Activated CD8-positive, alpha-beta memory T cell treated with anti-CD3 and anti-CD28 coated beads for 4 hours (primary cell): Measurements from ENCODE around the gene CDK19.
"Not testable (repeated sequence)": the region's sequence is repeated elsewhere in the genome, so short reads cannot be mapped to it uniquely, and the experiment has no call there.

ENCODE experiments used
- DNase-seq, 2 donors: peaks; one replicate each; pipeline ENCODE4 v3.0.0-alpha.2; 2020; ENCODE audit warnings: low read depth in 2 of 2

Gene CDK19

DNA sequence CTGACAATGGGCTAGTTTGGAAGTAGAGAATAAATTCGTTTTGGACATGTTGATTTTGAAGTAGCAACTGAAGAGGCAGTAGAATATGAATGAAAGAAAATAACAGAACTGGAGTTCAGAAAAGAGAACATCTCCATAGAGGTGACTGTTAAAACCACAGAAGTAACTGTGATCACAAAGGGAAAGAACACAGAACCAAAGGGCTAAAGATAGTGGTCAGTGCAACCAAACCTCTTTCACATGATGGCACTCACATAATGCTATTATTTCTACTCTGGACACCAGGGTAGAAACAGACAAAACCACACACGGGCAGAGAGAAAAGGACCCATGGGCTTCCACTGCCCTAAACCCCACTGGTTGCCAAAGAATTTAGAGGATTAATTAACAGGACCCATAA lies 58.5 kb downstream of the CDK19 start:
- DNase-seq: no peak

DNA sequence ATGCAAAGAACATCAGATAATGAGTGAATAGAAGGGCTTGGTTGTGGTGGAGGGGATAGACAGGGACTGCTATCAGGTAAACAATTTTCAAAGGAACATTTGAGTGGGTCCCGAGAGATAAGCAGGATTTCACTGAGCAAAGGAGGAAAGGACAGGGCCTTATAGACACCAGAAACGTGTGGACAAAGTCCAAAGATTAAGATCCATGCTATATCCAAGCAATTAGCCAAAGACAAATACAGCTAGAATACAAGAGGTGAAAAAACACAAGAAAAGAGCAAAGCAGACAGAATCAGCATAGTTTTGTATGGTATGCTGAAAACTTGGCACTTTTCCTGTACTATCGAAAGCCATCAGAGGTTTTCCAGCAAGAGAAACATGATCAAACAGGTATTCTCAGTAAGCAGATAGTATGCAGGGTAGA lies 59.8 kb downstream of the CDK19 start:
- no peak for DNase-seq

DNA sequence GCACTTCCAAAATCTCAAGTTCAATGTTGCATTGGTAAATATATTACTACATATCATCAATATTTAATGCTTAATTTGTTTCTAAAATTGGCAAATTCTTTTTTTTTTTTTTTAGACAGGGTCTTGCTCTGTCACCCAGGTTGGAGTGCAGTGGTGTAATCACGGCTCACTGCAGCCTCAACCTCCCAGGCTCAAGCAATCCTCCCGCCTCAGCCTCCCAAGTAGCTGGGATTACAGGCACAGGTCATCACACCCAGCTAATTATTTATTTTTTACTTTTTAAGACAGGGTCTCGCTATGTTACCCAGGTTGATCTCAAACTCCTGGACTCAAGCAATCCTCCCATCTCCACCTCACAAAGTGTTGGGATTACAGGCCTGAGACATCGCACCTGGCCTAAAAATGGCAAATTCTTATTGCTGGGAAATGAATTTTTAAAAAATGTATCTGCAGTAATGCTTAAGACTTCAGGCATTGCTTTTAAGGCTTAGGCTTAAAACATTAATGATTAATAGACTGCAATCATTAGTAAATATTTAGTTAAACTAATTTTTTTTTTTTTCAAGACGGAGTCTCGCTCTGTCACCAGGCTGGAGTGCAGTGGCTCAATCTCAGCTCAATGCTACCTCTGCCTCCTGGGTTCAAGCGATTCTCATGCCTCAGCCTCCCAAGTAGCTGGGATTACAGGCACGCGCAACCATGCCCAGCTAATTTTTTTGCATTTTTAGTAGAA lies 61.2 kb downstream of the CDK19 start:
- not testable (repeated sequence) for DNase-seq

DNA sequence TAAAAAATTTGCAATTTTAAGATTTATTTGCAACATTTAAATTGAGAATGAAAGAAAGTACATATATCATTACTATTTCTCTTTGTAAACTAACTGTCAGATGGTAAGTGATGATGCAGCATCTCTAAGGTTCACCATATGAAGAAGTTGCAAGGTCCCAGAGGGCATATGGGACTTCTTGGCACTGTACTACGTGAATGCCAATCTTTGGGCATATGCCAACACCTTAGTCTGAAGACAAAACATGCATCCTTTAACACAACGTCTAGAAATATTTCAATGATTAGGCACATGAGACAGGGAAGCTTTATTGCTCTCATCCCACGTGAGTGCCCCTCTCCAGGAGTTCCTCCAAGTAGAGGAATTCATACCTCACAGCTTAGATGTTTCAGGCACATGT lies 66.8 kb downstream of the CDK19 start:
- no peak for DNase-seq

DNA sequence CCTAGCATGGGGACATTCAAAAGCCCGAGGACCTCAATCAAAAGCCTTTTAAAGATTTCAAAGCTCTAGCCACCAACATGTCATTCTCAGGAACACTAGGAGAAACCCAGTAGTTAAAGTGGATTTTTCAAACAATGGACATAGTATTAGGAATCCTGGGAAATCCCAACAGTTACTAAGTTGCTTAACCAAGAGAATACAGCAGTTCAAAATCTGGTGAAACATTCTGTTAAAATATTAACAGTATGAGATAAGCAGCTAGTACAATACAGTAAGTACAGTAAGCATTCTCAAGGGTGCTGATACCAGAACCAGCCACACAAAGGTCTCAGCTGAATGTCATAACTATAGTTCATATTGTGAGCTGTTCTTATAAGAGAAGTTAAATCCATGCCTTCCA lies 68.6 kb downstream of the CDK19 start:
- no peak for DNase-seq

DNA sequence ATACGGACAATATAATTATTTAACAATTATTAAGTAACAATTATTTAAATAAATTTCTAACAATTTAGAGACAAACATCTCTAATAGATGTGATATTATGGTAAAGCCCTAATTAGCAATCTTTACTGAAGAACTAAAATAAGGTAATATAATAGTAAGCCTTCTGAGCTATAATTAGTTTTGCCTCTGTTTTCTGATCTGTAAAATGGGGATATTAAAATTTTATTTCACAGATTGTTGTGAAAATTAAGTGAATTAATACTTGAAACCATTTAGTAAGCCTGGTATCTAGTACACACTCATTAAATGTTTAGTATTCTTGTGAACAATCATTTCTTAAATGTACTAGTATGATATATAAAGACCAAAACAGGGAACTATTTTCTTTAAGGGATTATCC lies 70.3 kb downstream of the CDK19 start:
- no peak for DNase-seq

DNA sequence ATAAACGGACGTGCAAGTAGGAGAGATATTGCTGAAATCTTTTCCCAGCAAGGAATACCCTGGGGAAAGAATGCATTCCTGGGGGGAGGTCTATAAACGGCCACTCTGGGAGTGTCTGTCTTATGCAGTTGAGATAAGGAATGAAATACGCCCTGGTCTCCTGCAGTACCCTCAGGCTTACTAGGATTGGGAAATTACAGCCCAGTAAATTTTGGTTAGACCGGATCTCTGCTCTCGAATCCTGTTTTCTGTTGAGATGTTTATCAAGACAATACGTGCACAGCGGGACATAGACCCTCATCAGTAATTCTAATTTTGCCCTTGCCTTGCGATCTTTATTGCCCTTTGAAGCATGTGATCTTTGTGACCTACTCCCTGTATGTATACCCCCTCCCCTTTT lies 72.7 kb downstream of the CDK19 start:
- not testable (repeated sequence) for DNase-seq

DNA sequence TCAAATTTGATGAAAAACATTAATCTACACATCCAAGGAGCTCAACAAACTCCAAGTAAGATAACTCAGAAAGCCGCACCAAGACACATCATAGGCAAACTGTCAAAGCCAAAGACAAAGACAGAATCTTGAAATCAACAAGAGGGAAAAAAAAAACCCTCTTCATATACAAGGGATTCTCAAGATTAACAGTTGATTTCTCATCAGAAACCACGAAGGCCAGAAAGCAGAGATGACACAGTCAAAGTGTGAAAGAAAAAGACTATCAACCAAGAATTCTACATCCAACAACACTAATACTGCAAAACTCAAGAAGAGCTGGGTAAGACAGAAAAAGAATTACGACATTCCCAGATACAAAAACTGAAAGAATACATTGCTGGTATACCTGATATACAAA lies 73.8 kb downstream of the CDK19 start:
- DNase-seq: no peak

DNA sequence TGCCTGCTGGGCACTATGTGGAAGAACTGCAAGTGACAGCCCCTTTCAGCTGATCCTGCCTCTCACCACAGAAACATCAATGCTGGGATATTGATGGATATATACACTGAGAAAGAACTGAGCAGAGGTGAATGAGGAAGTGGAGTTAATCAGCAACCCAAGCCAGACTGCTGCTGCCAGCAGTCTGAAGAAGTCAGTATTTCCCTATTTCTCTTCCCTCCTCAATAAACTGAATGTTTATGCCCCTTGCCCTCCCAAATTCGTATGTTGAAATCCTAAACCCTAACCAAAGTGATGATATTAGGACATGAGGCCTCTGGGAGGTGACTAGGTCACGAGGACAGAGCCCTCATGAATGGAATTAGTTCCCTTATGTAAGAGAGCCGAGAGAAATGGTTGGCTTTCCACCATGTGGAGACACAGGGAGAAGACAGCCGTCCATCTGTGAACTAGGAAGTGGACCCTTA lies 76.3 kb downstream of the CDK19 start:
- DNase-seq: no peak

DNA sequence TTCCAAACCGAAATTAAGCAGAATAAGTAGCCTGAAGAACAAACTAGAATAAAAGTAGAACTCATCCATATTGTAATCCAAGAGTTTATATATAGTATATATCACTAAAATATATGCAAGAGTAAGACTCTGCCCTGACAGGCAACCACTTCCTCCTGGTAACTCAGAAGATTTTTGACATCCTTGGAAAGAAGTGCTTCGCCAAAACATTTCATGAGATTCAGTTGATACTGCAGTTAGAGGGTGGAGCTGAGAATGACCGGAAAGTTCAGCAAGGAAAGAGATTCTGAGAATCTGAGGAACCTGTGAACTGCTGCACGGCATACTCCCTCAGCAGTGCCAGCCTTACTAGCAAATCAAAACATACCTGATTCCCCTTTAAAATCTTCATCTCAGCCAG lies 79.6 kb downstream of the CDK19 start:
- no peak for DNase-seq

DNA sequence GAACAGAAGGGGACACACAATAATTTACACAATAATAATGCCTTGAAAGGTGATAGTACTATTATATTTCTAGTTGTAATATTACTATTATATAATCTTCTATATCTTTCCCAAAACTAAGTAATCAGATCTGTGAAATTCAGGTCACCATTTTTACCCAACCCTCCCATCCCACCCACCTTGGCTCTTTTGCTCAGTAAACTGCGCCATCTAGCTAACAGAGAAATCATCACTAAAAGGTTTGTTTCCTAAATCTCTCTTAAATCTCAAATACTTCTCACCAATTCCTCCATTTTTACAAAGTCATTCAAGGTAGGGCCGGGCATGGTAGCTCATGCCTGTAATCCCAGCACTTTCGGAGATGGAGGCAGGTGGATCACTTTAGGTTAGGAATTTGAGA lies 83.4 kb downstream of the CDK19 start:
- no peak for DNase-seq

DNA sequence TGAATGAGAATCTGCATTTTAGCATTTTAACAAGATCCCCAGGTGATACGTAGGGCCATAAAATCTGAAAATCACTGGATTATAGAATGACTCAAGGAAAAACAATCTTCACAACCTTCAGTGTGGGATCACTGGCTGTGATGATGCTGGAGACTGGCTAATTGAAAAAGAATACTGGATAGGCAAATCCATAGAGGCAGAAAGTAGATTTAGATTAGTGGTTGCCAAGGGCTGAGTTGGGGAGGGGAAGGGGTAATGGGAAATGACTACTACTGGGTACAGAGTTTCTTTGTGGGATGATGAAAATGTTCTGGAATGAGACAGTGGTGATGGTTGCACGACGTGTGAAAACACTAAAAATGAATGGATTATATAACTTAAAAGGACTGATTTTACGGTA lies 84.1 kb downstream of the CDK19 start:
- DNase-seq: no peak

DNA sequence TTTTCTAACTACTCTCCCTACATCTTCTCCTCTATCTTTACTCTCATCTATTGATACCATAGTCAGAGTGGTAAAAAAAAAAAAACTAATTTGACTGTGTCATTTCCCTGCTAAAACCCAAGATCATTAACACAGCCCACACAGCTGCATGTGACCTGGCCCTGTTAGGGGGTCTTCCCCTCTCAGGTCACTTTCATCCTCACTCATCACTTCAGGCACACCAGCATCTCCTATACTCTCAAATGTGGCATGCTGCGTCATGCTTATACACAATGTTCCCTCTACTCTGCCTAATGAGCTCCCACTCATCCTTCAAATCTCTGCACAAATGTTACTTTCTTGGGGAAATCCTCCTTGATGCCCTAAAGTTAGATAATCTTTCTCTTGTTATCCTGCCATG lies 86.8 kb downstream of the CDK19 start:
- no peak for DNase-seq

DNA sequence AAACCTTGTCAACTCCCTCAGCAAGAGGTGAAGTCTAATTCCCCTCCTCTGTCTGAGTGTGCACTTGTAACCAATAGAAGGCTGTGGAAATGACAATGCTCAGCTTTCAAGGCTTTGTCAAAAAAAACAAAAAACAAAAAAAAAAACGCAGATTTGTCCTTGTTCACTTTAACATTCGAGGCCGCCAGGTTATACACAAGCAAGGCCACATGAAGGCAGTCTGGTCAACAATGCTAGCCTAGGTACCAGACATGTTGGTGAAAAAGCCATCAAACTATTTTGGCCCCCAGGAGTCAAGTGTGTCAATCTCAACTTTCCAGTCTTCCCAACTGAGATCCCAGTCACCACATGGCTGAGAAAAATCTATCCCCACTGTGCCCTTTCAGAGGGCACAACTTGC lies 92.3 kb downstream of the CDK19 start:
- no peak for DNase-seq

DNA sequence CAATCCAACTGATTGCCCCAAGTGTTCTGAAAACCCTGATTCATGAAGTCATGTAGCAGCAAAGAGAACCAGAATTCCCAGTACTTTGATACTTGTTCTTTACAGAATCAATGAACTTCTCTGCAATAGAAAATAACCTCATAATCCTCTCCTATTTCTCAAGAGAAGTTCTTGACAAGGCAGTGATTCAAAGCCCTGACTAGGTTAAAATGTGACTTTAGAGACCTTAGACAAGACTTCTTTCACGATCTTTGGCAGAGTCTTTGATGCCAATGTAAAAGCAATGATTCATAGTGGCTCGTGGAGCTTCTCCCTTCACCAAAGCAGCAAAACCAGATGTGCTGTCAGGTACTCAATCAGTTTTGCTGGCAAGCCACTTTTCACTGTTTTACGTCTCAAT lies 95.2 kb downstream of the CDK19 start:
- DNase-seq: no peak

DNA sequence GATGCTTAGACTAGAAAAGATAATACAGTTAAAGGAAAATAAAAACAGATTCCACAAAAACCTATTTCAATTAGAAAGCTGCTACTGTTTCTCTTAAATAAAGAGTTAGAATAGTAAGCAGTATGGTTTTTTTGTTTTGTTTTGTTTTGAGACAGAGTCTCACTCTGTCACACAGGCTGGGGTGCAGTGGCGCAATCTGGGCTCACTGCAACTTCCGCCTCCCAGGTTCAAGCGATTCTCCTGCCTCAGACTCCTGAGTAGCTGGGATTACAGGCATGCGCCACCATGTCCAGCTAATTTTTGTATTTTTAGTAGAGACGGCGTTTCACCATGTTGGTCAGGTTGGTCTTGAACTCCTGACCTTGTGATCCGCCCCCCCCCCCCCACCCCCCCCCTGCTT lies 95.7 kb downstream of the CDK19 start:
- not testable (repeated sequence) for DNase-seq

DNA sequence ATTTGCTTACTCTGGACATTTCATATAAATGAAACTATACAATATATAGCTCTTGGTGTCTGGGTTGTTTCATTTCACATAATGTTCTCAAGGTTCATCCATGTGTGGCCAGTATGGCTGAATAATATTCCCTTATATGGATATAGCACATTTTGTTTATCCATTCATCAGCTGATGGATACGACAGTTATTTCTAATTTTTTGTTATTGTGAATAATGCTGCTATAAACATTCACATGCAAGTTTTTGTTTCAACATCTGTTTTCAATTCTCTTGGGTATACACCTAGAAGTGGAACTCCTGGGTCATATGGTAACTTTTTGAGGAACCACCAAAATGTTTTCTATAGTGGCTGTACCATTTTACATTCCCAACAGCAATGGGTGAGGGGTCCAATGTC lies 101.1 kb downstream of the CDK19 start:
- no peak for DNase-seq

DNA sequence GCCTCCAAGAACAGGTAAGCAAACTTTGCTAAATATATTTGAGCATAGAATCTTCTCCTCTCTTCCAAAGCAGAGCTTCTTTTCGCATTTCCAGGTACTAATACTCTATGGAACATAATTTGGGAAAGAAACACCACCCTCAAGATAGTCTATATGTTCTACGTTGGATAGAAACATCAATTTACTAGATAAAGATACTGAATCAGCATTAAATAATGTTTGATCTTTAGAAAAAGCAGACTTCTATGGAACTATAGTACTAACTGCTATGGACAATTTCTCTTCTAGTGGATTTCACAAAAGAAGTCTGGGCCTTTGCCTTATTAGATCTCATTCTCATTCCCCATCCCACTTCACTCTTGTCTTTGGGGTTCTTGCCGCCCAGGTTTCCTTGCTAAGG lies 103.0 kb downstream of the CDK19 start:
- no peak for DNase-seq

DNA sequence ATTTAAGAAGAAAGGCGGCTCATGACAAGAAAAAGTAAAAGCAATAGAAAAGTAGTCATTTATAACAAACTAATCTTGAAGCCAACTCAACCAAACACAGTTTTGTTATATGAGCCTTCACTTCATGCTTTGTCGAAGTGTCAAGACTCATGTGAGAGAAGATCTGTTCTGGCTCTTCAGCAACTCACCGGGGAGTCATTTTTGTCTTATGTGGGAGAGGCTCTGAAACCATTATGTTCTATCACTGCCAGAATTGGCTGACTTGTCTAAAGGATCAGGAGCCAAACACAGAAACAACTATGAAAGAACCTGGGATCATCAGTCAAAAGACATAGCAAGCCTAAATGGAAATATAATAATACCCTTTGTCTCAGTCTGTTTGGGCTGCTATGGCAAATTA lies 105.2 kb downstream of the CDK19 start:
- DNase-seq: no peak

DNA sequence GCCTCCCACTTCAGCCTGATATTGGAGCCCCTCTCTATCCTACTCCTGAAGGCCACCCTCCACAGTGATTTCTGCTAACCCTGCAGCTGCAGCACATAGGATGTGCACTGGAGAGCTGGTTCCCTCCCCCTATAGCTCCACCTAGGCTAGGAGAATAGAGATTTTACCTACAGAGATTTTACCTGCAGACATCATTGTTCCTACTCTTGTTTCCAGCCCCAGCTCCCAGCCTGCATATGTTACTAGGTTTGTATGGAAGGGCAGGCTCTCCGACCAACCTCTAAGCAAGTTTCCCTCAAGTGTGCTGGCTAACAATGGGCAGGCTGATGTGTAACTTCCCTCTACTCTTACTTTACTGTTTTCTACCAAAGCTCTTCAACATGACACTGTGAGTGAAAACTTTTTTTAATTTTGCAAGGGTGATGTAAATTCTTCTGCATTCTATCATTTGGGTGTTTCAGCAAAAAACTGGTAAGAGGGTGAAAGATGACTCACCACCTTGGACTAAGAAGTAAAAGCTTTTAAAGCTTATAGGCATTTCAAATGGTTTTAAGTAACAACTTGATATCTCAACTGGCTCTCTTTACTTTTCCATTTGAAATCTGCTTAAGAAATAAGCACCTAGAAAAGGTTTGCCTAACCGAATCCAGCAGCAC lies 106.8 kb downstream of the CDK19 start:
- no peak for DNase-seq

DNA sequence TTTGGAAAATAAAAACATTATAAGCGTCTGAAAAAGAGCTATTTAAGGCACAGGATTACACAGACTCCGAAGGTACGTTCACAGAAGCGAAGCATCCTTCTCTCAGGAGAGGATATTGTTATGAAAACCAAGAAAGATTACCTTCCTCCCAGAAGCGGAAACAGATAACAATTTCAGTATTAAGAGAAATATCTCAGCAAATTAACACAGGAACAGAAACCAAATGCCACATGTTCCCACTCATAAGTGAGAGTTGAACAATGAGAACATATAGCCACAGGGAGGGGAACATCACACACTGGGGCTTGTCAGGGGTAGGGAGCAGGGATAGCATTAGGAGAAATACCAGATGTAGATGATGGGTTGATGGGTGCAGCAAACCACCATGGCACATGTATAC lies 109.7 kb downstream of the CDK19 start:
- DNase-seq: no peak

DNA sequence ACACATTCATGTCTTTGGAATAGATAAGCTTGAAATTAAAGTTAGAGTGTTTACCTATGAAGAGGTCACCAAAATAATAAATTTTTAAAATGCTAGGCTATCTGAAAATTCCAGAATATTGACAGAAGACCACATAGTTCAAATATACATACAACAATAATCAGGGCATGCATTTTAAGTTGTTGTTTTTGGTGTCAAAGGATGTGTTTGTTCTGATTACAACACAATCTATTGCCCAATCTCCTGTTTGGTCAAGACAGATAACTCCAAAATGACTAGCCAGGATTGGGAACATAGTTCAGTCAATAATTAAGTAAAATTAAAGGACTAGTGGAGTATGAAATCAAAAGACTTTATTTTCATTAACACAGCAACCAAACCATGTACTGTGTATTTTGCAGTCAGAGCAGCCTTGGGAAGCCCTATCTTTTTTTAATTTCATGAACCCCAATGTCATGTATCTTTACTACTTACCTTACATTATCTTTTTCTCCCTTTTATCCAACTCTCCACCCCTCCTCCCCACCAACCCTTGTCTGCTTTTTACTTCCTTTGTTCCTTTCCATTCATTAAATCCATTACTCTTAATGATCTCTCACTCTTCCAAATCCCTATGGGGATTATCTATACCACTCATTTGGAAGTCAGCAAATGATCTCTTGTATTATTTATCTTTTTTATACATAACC lies 111.2 kb downstream of the CDK19 start:
- no peak for DNase-seq
